ENCODE results near the gene EPN2.
"Not testable (repeated sequence)": the region's sequence is repeated elsewhere in the genome, so short reads cannot be mapped to it uniquely, and the experiment has no call there.

- TF ChIP-seq REST (IDR thresholded peaks at IDR 0.05; ENCODE audit: borderline replicate concordance); POLR2AphosphoS5 (IDR thresholded peaks at IDR 0.05); TAF1 (IDR thresholded peaks at IDR 0.05; ENCODE audit: low read depth); MXI1 (conservative IDR thresholded peaks at IDR 0.05; ENCODE audit: poor library complexity, severe bottlenecking): not testable (repeated sequence)
Measured at GRCh38 chr17:19215074-19215860, 21.9 kb upstream of the EPN2 start.
